ENCODE measurements around the gene MEOX1. TPM values are rescaled to one million over a fixed set of nuclear protein-coding genes. Genes with fewer than 3 reads are reported as not detected.

The MEOX1 gene
- total RNA-seq, 1 experiment from 2014 or later, result not detected

GRCh38 chr17:43618276-43618675, 43.4 kb downstream of the MEOX1 start:
- no peak overlapping the region for H3K4me2 ChIP-seq (ENCODE audit: insufficient read depth, insufficient read length, low read length)
- Mint-ChIP-seq H3K27me3 (ENCODE audit: low read depth) (no peaks in the 10 kb centered on the region; the same call in 1 of the 2 replicates), H3K9me3 (no peaks in the 10 kb centered on the region), H3K27ac (no peak overlapping the region), H3K36me3 (ENCODE audit: insufficient read depth in 1 of 3, low read depth in 3 of 3) (no peaks in the 10 kb centered on the region), H3K4me1 (peaks cover 3 to 12% of the 10 kb centered on the region in 2 experiments; a peak in 3 of 4 replicates), H3K4me3 (no peak overlapping the region)
- H3K79me1 ChIP-seq (ENCODE audit: insufficient read depth, low read depth, low read length, poor library complexity, severe bottlenecking), result no peaks in the 10 kb centered on the region
- no CpG with 5 or more reads among the region's 8 CpGs for WGBS (ENCODE audit: extremely low coverage, insufficient read length, low lambda C conversion rate)
- no peaks in the 10 kb centered on the region for H4K20me1 ChIP-seq (ENCODE audit: control insufficient read depth, insufficient read depth, insufficient read length)
- no peak overlapping the region for H2BK15ac ChIP-seq (ENCODE audit: low read depth, low read length)
- H2BK12ac ChIP-seq (ENCODE audit: insufficient read length, low read depth, low read length), result no peak overlapping the region
- no peak overlapping the region for H3T11ph ChIP-seq (ENCODE audit: low read length)
- no peak overlapping the region for H2BK5ac ChIP-seq (ENCODE audit: insufficient read length, low read length)
- no peak overlapping the region for H3K56ac ChIP-seq (ENCODE audit: insufficient read length, low read depth, low read length)
- no peak overlapping the region for H4K8ac ChIP-seq (replicated peaks; ENCODE audit: insufficient read length, low read depth, low read length)
- no peak for DNase-seq
- no peak overlapping the region for H4K91ac ChIP-seq (ENCODE audit: insufficient read length, low read depth, low read length)
- H3K23ac ChIP-seq (ENCODE audit: insufficient read length, low read depth, low read length), result no peak overlapping the region
- no peak overlapping the region for H2BK120ac ChIP-seq (ENCODE audit: low read depth, low read length, poor library complexity, severe bottlenecking)
- no peaks in the 10 kb centered on the region for H3K4me1 ChIP-seq (ENCODE audit: insufficient read depth, low read length)
- no peak overlapping the region for H4K5ac ChIP-seq (ENCODE audit: insufficient read length, low read depth, low read length)
- H3K14ac ChIP-seq (ENCODE audit: insufficient read depth, low read length), result no peak overlapping the region
- no peak overlapping the region for H3K9ac ChIP-seq (ENCODE audit: extremely low read depth, insufficient read length, low read length)
- no peak overlapping the region for H2BK20ac ChIP-seq (ENCODE audit: low read depth, low read length, poor library complexity, severe bottlenecking)
- no peaks in the 10 kb centered on the region for H3K79me2 ChIP-seq (ENCODE audit: insufficient read depth, low read length)
- no peak overlapping the region for H2AFZ ChIP-seq (ENCODE audit: low read length)
- no peaks in the 10 kb centered on the region for H3K23me2 ChIP-seq (ENCODE audit: insufficient read length, low read depth, low read length, poor library complexity, severe bottlenecking)
- H3K9me3 ChIP-seq (ENCODE audit: control insufficient read depth, low read depth, low read length), result no peaks in the 10 kb centered on the region
- H2AK5ac ChIP-seq (ENCODE audit: insufficient read length, low read length), result no peak overlapping the region
- no peaks in the 10 kb centered on the region for H3K27me3 ChIP-seq (ENCODE audit: insufficient read depth, low read length)
- no peak overlapping the region for H3K4ac ChIP-seq (ENCODE audit: low read depth, low read length)
- TF ChIP-seq CTCF (conservative IDR thresholded peaks at IDR 0.05), result no peak
- H3K27ac ChIP-seq (ENCODE audit: insufficient read length, low read depth, low read length), result no peak overlapping the region
- H3K18ac ChIP-seq (ENCODE audit: insufficient read length, low read depth, low read length), result no peak overlapping the region
